ENCODE results near the gene GSTK1.

GSTK1 gene

DNA sequence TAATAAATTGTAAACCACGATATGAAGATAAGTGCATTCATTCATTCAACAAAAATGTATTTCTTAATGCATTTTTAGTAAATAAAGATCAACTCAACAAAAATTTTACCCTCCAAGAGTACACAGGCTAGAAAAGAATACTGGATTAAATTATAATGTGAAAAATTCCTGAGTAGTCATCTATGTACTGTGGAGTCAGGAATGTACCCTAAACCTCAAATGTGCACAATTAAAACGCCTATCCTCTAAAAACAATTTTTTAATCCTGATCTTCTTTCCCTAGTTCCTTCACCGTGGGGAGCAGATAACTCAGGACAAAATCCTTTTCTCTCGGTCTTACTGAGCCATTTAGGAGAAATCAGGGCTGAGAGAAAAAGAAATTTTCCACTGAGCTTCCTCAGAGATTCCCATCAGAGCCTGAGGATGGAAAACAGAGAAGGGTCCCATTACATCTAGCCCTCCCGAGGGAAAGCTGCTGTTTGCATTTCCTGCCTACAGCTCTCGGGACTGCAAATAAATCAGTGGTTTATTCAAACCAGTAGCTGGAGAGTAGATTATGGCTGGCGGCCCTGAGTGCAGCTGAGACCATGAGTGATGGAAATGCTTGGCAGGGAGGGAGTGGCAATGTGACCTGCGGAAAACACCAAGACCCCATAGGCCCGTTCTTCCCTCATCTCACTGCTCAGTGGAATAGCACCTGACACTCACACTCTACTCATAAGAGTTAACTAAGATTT is 34.0 kb upstream of the GSTK1 start:
- H3K36me3 ChIP-seq (ENCODE audit: low read length): no peaks in the 10 kb centered on the region

DNA sequence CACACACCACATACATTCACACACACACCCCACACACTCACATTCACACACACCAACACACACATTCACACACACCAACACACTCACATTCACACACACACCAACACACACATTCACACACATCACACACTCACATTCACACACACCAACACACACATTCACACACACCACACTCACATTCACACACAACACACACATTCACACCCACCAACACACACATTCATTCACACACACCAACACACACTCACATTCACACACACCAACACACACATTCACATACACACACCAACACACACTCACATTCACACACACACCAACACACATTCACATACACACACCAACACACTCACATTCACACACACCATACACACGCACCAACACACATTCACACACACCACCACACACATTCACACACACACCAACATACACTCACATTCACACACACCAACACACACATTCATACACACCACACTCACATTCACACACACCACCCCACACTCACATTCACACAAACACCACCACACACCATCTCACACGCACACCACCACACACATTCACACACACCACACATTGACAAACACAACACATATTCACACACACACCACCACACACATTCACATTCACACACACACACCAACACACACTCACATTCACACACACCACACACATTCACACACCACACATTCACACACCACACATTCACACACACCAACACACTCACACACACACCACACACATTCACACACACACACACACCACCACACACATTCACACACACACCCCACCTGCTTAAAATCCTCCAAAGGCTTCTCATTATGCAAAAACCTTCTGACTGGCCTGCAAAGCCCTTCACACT is 32.4 kb upstream of the GSTK1 start:
- Histone ChIP-seq H3K4me3 (ENCODE audit: insufficient read depth, low read length, poor library complexity, severe bottlenecking) (no peak overlapping the region), H3K9ac (ENCODE audit: low read length) (no peak overlapping the region), H3K27ac (ENCODE audit: low read depth, low read length) (no peak overlapping the region), H3K9me2 (replicated peaks; ENCODE audit: insufficient read depth, low read length) (no peaks in the 10 kb centered on the region), H3K4me2 (ENCODE audit: low read depth, low read length, poor library complexity, severe bottlenecking) (no peak overlapping the region), H4K20me1 (ENCODE audit: low read depth, low read length) (no peaks in the 10 kb centered on the region), H2AFZ (ENCODE audit: low read depth, low read length, severe bottlenecking) (no peak overlapping the region), H3K79me2 (ENCODE audit: insufficient read depth, low read length) (no peaks in the 10 kb centered on the region), H3F3A (ENCODE audit: insufficient read depth) (no peaks in the 10 kb centered on the region), H3K9me3 (ENCODE audit: insufficient read depth, low read length) (no peaks in the 10 kb centered on the region), H3K27me3 (ENCODE audit: low read length) (peaks cover 2% of the 10 kb centered on the region; the same call in 1 of the 2 replicates), H3K36me3 (ENCODE audit: low read length) (no peaks in the 10 kb centered on the region)
- no peak for TF ChIP-seq EZH2phosphoT487 (conservative IDR thresholded peaks at IDR 0.05; ENCODE audit: low read length)
- TF ChIP-seq, protein P1, sequence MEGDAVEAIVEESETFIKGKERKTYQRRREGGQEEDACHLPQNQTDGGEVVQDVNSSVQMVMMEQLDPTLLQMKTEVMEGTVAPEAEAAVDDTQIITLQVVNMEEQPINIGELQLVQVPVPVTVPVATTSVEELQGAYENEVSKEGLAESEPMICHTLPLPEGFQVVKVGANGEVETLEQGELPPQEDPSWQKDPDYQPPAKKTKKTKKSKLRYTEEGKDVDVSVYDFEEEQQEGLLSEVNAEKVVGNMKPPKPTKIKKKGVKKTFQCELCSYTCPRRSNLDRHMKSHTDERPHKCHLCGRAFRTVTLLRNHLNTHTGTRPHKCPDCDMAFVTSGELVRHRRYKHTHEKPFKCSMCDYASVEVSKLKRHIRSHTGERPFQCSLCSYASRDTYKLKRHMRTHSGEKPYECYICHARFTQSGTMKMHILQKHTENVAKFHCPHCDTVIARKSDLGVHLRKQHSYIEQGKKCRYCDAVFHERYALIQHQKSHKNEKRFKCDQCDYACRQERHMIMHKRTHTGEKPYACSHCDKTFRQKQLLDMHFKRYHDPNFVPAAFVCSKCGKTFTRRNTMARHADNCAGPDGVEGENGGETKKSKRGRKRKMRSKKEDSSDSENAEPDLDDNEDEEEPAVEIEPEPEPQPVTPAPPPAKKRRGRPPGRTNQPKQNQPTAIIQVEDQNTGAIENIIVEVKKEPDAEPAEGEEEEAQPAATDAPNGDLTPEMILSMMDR (IDR thresholded peaks at IDR 0.05; ENCODE audit: insufficient read depth, low read length, poor library complexity, severe bottlenecking): no peak

More for the DNA sequence above, 34.0 kb upstream of the GSTK1 start:
- Histone ChIP-seq H3K4me3 (ENCODE audit: insufficient read depth, low read length, poor library complexity, severe bottlenecking) (no peak overlapping the region), H3K27me3 (ENCODE audit: low read length) (peaks cover 2% of the 10 kb centered on the region; the same call in 1 of the 2 replicates), H3K9me2 (replicated peaks; ENCODE audit: insufficient read depth, low read length) (no peaks in the 10 kb centered on the region), H3K9me3 (ENCODE audit: insufficient read depth, low read length) (no peaks in the 10 kb centered on the region), H3K4me2 (ENCODE audit: low read depth, low read length, poor library complexity, severe bottlenecking) (no peak overlapping the region), H2AFZ (ENCODE audit: low read depth, low read length, severe bottlenecking) (no peak overlapping the region), H3K27ac (ENCODE audit: low read depth, low read length) (no peak overlapping the region), H3K9ac (ENCODE audit: low read length) (no peak overlapping the region), H3F3A (ENCODE audit: insufficient read depth) (no peaks in the 10 kb centered on the region), H3K79me2 (ENCODE audit: insufficient read depth, low read length) (no peaks in the 10 kb centered on the region), H4K20me1 (ENCODE audit: low read depth, low read length) (no peaks in the 10 kb centered on the region)
- TF ChIP-seq, protein P1 (IDR thresholded peaks at IDR 0.05; ENCODE audit: insufficient read depth, low read length, poor library complexity, severe bottlenecking): no peak

- Histone ChIP-seq H3K36me3 (ENCODE audit: low read length) (no peaks in the 10 kb centered on the region), H3K27me3 (ENCODE audit: low read length) (peaks cover 2% of the 10 kb centered on the region; the same call in 1 of the 2 replicates), H3K4me3 (ENCODE audit: insufficient read depth, low read length, poor library complexity, severe bottlenecking) (no peak overlapping the region), H3F3A (ENCODE audit: insufficient read depth) (no peaks in the 10 kb centered on the region), H3K79me2 (ENCODE audit: insufficient read depth, low read length) (no peaks in the 10 kb centered on the region), H3K9ac (ENCODE audit: low read length) (no peak overlapping the region), H3K4me2 (ENCODE audit: low read depth, low read length, poor library complexity, severe bottlenecking) (no peak overlapping the region), H2AFZ (ENCODE audit: low read depth, low read length, severe bottlenecking) (no peak overlapping the region), H3K9me2 (replicated peaks; ENCODE audit: insufficient read depth, low read length) (no peaks in the 10 kb centered on the region), H3K27ac (ENCODE audit: low read depth, low read length) (no peak overlapping the region), H3K9me3 (ENCODE audit: insufficient read depth, low read length) (peaks cover 4% of the 10 kb centered on the region; the same call in 1 of the 2 replicates), H4K20me1 (ENCODE audit: low read depth, low read length) (no peaks in the 10 kb centered on the region)
- TF ChIP-seq, protein P1 (IDR thresholded peaks at IDR 0.05; ENCODE audit: insufficient read depth, low read length, poor library complexity, severe bottlenecking): no peak
- TF ChIP-seq EZH2phosphoT487 (conservative IDR thresholded peaks at IDR 0.05; ENCODE audit: low read length): no peak
Observed at GRCh38 chr7:143233816-143234532, 29.3 kb upstream of the GSTK1 start.
